HG02763 (cell line): ENCODE measurements around the gene RABAC1.
"Not testable (repeated sequence)": the region's sequence is repeated elsewhere in the genome, so short reads cannot be mapped to it uniquely, and the experiment has no call there.

Experiments used
- ATAC-seq: cut with Tn5 transposase; IDR thresholded peaks from one replicate; pipeline ENCODE4 v1.9.1; 2021; ENCODE audit warnings: mild to moderate bottlenecking, moderate library complexity; ENCODE audit not compliant: unreplicated experiment

The RABAC1 gene

GRCh38 chr19:41951686-41952172 is 7.4 kb downstream of the RABAC1 start:
- ATAC-seq, result no peak

DNA sequence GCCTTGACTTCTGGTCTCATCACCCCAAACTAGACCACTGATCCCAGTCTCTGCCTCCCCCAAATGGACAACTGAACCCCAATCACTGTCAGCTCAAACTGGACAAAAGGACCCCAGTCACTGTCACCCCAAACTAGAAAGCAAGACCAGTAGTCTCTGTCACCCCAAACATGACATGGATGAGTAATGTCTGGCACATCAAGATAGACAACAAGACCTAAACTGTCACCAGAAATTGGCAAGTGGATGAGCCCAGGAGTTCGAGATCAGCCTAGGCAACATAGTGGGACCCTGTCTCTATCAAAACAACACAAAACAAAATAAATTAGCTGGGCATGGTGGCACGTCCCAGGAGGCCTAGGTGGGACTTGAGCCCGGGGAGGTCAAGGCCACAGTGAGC is 12.0 kb downstream of the RABAC1 start:
- ATAC-seq, result no peak

GRCh38 chr19:41945135-41945766 is 13.9 kb downstream of the RABAC1 start:
- peak; percentile 66 for ATAC-seq

DNA sequence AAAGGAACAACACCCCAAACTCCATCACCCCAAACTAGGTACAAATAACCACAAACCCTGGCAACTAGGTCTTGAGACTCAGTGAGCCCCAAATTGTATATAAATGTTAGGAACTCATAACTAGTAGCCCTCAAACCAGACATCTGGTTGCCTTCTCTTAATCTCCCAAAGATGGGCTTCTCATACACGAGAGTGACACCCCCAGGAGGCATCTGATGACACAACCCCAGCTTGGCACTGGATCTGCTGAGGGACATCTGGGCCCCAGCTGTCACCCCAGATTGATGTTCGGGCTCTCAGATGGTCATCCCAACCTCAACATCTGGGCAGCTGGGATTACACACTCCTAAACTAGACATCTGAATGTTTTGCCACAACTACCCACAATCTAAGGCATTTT is 14.8 kb downstream of the RABAC1 start:
- ATAC-seq, result no peak

- ATAC-seq, result no peak
These were observed 17.5 kb downstream of the RABAC1 start for GRCh38 chr19:41941410-41942202.

DNA sequence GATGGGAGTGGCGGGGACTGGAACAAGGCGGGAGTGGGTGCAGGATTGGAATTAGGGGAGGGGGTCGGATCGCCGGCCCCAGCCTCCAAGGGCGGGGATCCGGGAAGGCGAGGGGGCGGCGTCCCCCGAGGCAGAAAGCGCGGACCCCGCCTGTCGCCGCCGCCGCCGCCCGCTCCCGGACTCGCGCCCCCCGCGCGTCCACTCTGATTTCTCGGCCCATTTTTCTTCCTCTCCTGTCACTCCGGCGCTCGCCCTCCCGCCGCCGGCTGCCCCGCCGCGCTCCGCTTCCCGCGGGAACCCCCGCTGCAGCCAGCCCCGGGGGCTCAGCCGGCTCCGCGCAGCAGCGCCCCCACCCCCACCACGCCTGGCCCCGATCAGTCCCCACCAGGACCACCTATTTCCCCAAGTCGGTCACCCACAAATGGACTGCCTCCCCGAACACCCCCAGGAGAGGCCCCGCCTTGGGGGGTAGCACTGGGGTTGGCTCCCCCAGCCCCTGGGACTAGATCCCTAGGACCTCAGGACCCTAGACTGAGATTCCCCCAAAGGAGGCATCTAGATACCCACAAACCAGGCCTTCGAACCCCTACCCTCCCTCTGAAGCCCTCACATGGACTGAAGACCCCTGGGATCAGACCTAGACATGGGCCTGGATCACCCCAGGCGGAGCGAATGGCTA is 18.3 kb downstream of the RABAC1 start:
- no peak for ATAC-seq

GRCh38 chr19:41939861-41940730 is 19.0 kb downstream of the RABAC1 start:
- no peak for ATAC-seq

- not testable (repeated sequence) for ATAC-seq
These were observed 19.9 kb downstream of the RABAC1 start for GRCh38 chr19:41939209-41939608.

- no peak for ATAC-seq
These were observed 21.3 kb downstream of the RABAC1 start for GRCh38 chr19:41937525-41938468.

DNA sequence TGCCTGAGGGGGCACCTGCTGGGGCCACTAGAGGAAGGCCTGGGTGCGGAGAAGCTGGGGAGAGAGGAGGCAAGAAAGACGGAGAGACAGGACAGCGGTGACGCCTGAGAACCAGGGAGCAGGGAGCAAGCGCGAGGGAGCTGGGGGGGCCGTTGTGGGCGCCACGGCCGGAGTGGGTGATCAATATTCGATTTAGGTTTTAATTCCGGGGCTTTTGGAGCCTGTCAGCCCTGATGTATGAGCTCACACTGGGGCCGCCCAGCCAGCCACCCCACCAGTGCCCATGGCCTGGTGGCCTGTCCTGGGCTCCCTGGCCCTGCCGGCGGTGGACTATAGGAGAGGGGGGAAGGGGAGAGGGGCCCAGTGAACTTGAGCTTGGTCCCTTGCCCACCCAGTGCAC is 22.2 kb downstream of the RABAC1 start:
- ATAC-seq, result no peak

- no peak for ATAC-seq
These were observed 22.7 kb downstream of the RABAC1 start for GRCh38 chr19:41936416-41936850.

GRCh38 chr19:41935760-41936415 is 23.2 kb downstream of the RABAC1 start:
- ATAC-seq, result no peak

GRCh38 chr19:41934849-41935374 is 24.2 kb downstream of the RABAC1 start:
- ATAC-seq, result no peak

- ATAC-seq, result no peak
These were observed 25.3 kb downstream of the RABAC1 start for GRCh38 chr19:41933693-41934426.

- no peak for ATAC-seq
These were observed 26.3 kb downstream of the RABAC1 start for GRCh38 chr19:41932720-41933332.

DNA sequence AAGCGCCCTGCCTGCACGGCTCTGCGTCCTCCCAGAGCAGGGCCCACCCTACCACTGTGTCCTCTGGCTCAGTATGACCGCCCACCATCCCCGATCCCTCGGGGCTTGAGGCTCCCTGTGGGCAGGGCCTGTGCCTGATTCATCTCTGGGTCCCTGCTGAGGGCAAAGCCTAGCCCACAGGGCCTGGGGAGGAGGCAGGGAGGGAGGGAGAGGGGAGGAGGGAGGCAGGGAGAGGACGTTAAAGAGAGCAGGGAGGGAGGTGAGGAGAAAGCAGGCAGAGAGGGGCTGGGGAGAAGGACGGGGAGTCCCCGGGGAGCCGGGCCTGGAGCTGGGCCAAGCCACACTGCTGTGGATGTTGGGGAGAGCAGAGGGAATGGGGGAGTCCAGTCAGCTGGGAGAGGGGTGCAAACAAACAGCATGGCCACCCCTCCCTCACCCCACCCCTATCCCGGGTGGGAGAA is 26.8 kb downstream of the RABAC1 start:
- no peak for ATAC-seq

- no peak for ATAC-seq
These were observed 28.1 kb downstream of the RABAC1 start for GRCh38 chr19:41930926-41931592.
